MM.1S (cell line): ENCODE results near the gene ARPIN.
"Not testable (repeated sequence)": the region's sequence is repeated elsewhere in the genome, so short reads cannot be mapped to it uniquely, and the experiment has no call there.

ENCODE experiments used
- DNase-seq: peaks from one replicate; pipeline ENCODE4 v3.0.0-alpha.2; 2015
- H2AFZ ChIP-seq: fragments of 300-600 bp; sonication (generic); 2 replicates; pipeline ENCODE4 v1.6.0; 2016; ENCODE audit warnings: antibody characterized with exemption, low read length
- H3F3A ChIP-seq: fragments of 300-600 bp; sonication (generic); 2 replicates; pipeline ENCODE4 v1.6.1; 2016; ENCODE audit warnings: mild to moderate bottlenecking, antibody characterized with exemption, low read length, moderate library complexity, mixed read lengths; ENCODE audit not compliant: insufficient read depth
- H3K27ac ChIP-seq: fragments of 300-600 bp; sonication (generic); 2 replicates; pipeline ENCODE4 v1.5.1; 2016; ENCODE audit warnings: mild to moderate bottlenecking, low read length
- H3K27me3 ChIP-seq: fragments of 300-600 bp; sonication (generic); replicated peaks from 2 replicates; pipeline ENCODE4 v1.6.0; 2016; ENCODE audit warnings: low read length; ENCODE audit not compliant: insufficient read depth
- H3K36me3 ChIP-seq: fragments of 300-600 bp; sonication (generic); replicated peaks from 2 replicates; pipeline ENCODE4 v1.6.1; 2016; ENCODE audit warnings: mild to moderate bottlenecking, low read length, mixed read lengths; ENCODE audit not compliant: insufficient read depth
- H3K4me1 ChIP-seq: fragments of 300-600 bp; sonication (generic); 2 replicates; pipeline ENCODE4 v1.6.1; 2016; ENCODE audit warnings: low read length, mixed read lengths
- H3K4me2 ChIP-seq: fragments of 300-600 bp; sonication (generic); 2 replicates; pipeline ENCODE4 v1.6.0; 2016; ENCODE audit warnings: low read depth, low read length
- H3K4me3 ChIP-seq: fragments of 300-600 bp; sonication (generic); 2 replicates; pipeline ENCODE4 v1.5.1; 2016; ENCODE audit warnings: low read length, mixed read lengths
- H3K79me2 ChIP-seq: fragments of 300-600 bp; sonication (generic); 2 replicates; pipeline ENCODE4 v1.6.1; 2016; ENCODE audit warnings: mixed run types, low read length, mixed read lengths
- H3K9ac ChIP-seq: fragments of 300-600 bp; sonication (generic); 2 replicates; pipeline ENCODE4 v1.6.1; 2016; ENCODE audit warnings: low read length, mixed read lengths
- H3K9me2 ChIP-seq: fragments of 300-600 bp; sonication (generic); replicated peaks from 2 replicates; pipeline ENCODE4 v1.6.1; 2016; ENCODE audit warnings: mild to moderate bottlenecking, low read length, mixed read lengths; ENCODE audit not compliant: insufficient read depth
- H3K9me3 ChIP-seq: fragments of 300-600 bp; sonication (generic); replicated peaks from 2 replicates; pipeline ENCODE4 v1.6.1; 2016; ENCODE audit warnings: mild to moderate bottlenecking, low read length, mixed read lengths; ENCODE audit not compliant: insufficient read depth
- H4K20me1 ChIP-seq: fragments of 300-600 bp; sonication (generic); 2 replicates; pipeline ENCODE4 v1.6.1; 2016; ENCODE audit warnings: mild to moderate bottlenecking, low read length, moderate library complexity, mixed read lengths; ENCODE audit not compliant: insufficient read depth
- CTCF ChIP-seq: fragments of 300-600 bp; sonication (generic); IDR thresholded peaks from 2 replicates; pipeline ENCODE4 v1.5.1; 2016; ENCODE audit warnings: antibody characterized with exemption, low read length, mixed read lengths
- EZH2 ChIP-seq: fragments of 300-600 bp; sonication (generic); optimal IDR thresholded peaks from 2 replicates; pipeline ENCODE3; 2017; ENCODE audit warnings: low read depth, mild to moderate bottlenecking, antibody characterized with exemption, low read length, mixed read lengths
- EZH2phosphoT487 ChIP-seq: fragments of 300-600 bp; sonication (generic); IDR thresholded peaks from 2 replicates; pipeline ENCODE4 v1.6.1; 2018; ENCODE audit warnings: antibody characterized with exemption, low read length

ARPIN gene

GRCh38 chr15:89870006-89870405 lies 42.7 kb downstream of the ARPIN start:
- no peaks in the 10 kb centered on the region for H3F3A ChIP-seq
- no peaks in the 10 kb centered on the region for H4K20me1 ChIP-seq
- H2AFZ ChIP-seq: no peak overlapping the region
- no peaks in the 10 kb centered on the region for H3K36me3 ChIP-seq
- DNase-seq: no peak
- H3K27me3 ChIP-seq: no peaks in the 10 kb centered on the region
- no peak overlapping the region for H3K9ac ChIP-seq
- no peak overlapping the region for H3K27ac ChIP-seq
- H3K4me3 ChIP-seq: no peak overlapping the region
- no peak overlapping the region for H3K4me2 ChIP-seq
- H3K79me2 ChIP-seq: no peaks in the 10 kb centered on the region
- no peaks in the 10 kb centered on the region for H3K4me1 ChIP-seq
- no peak for TF ChIP-seq EZH2
- TF ChIP-seq CTCF: no peak
- no peak for TF ChIP-seq EZH2phosphoT487
- H3K9me2 ChIP-seq: no peaks in the 10 kb centered on the region
- H3K9me3 ChIP-seq: no peaks in the 10 kb centered on the region

DNA sequence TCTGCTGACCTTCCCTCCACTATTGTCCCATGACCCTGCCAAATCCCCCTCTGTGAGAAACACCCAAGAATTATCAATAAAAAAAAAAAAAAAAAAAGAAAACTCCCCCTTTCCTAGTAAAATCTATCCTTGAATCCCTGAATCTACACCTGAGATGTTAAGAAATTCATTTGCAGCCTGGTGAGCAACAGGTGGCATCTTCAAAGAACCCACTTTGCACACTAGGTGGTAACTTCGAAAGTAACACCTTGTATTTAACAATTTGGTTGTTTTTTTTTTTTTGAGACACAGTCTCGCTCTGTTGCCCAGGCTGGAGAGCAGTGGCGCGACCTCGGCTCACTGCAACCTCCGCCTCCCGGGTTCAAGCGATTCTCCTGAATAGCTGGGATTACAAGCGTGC lies 43.3 kb downstream of the ARPIN start:
- not testable (repeated sequence) for H3K27ac ChIP-seq, H3K36me3 ChIP-seq, H3K9me2 ChIP-seq, H3K9me3 ChIP-seq, H3K4me3 ChIP-seq, H3K9ac ChIP-seq, H4K20me1 ChIP-seq, H3F3A ChIP-seq, H3K79me2 ChIP-seq, H3K4me2 ChIP-seq, H3K4me1 ChIP-seq, H2AFZ ChIP-seq, DNase-seq, H3K27me3 ChIP-seq

GRCh38 chr15:89864958-89865739 lies 47.6 kb downstream of the ARPIN start:
- Histone ChIP-seq H3K4me2 (no peak overlapping the region), H3F3A (peaks cover 19% of the 10 kb centered on the region), H3K9me2 (no peaks in the 10 kb centered on the region), H3K4me1 (peaks cover 41% of the 10 kb centered on the region), H2AFZ (no peak overlapping the region), H3K36me3 (no peaks in the 10 kb centered on the region), H3K9ac (no peak overlapping the region), H4K20me1 (no peaks in the 10 kb centered on the region), H3K79me2 (no peaks in the 10 kb centered on the region), H3K9me3 (no peaks in the 10 kb centered on the region), H3K27ac (no peak overlapping the region), H3K27me3 (no peaks in the 10 kb centered on the region), H3K4me3 (no peak overlapping the region)
- DNase-seq: no peak
- TF ChIP-seq EZH2phosphoT487 (no peak), EZH2 (no peak), CTCF (no peak)

DNA sequence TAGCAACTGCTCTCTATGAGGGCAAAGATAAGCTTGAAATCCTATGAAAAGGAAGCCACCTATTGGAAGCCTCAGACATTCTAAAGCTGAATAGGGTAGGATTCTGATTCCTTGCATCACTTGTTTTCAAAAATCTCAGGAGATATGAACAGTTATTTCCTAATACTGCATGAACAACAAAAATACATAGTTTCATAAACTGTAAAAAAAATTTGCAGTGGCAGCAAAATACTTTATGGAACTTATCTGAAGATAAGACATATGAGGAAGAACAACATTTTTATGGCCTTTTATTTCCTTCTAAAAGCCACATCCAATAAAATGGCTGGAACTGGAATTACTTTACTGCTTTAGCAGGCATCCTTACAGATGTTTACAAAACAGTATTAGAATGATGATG lies 48.8 kb downstream of the ARPIN start:
- TF ChIP-seq EZH2phosphoT487: no peak
- TF ChIP-seq EZH2: no peak
- TF ChIP-seq CTCF: no peak
- H3F3A ChIP-seq: peaks cover 19% of the 10 kb centered on the region
- H3K27me3 ChIP-seq: no peaks in the 10 kb centered on the region
- DNase-seq: no peak
- no peak overlapping the region for H3K9ac ChIP-seq
- H3K36me3 ChIP-seq: no peaks in the 10 kb centered on the region
- peaks cover 44% of the 10 kb centered on the region for H3K4me1 ChIP-seq
- H3K79me2 ChIP-seq: no peaks in the 10 kb centered on the region
- no peaks in the 10 kb centered on the region for H3K9me2 ChIP-seq
- no peaks in the 10 kb centered on the region for H4K20me1 ChIP-seq
- no peak overlapping the region for H2AFZ ChIP-seq
- H3K4me2 ChIP-seq: no peak overlapping the region
- no peak overlapping the region for H3K4me3 ChIP-seq
- no peaks in the 10 kb centered on the region for H3K9me3 ChIP-seq
- no peak overlapping the region for H3K27ac ChIP-seq
